IPS DF 4.7 (cell line): Measurements from ENCODE around the gene PDCD11.

Experiments
- DNase-seq: peaks from one replicate; pipeline ENCODE4 v3.0.0-alpha.2; 2013; ENCODE audit warnings: low spot score; ENCODE audit errors: extremely low read depth

PDCD11 gene

GRCh38 chr10:103417601-103418000, 21.2 kb downstream of the PDCD11 start:
- no peak for DNase-seq

- no peak for DNase-seq
These were observed 22.7 kb downstream of the PDCD11 start for GRCh38 chr10:103419101-103419500.

GRCh38 chr10:103423748-103424147, 27.3 kb downstream of the PDCD11 start:
- DNase-seq = no peak

GRCh38 chr10:103427866-103428265, 31.4 kb downstream of the PDCD11 start:
- DNase-seq = no peak

- no peak for DNase-seq
These were observed 32.7 kb downstream of the PDCD11 start for GRCh38 chr10:103428989-103429643.

GRCh38 chr10:103429647-103430046, 33.2 kb downstream of the PDCD11 start:
- DNase-seq = no peak

- DNase-seq = no peak
These were observed 35.5 kb downstream of the PDCD11 start for GRCh38 chr10:103431902-103432301.

GRCh38 chr10:103433858-103434257, 37.4 kb downstream of the PDCD11 start:
- DNase-seq = no peak

- DNase-seq = no peak
These were observed 43.4 kb downstream of the PDCD11 start for GRCh38 chr10:103439776-103440175.

GRCh38 chr10:103440416-103440815, 44.0 kb downstream of the PDCD11 start:
- no peak for DNase-seq

- DNase-seq = no peak
These were observed 44.8 kb downstream of the PDCD11 start for GRCh38 chr10:103441206-103441605.

GRCh38 chr10:103441611-103442010, 45.2 kb downstream of the PDCD11 start:
- DNase-seq = no peak

- DNase-seq = no peak
These were observed 45.6 kb downstream of the PDCD11 start for GRCh38 chr10:103442031-103442461.

- no peak for DNase-seq
These were observed 47.2 kb downstream of the PDCD11 start for GRCh38 chr10:103443475-103444185.

- no peak for DNase-seq
These were observed 48.1 kb downstream of the PDCD11 start for GRCh38 chr10:103444478-103444877.

- no peak for DNase-seq
These were observed 48.9 kb downstream of the PDCD11 start for GRCh38 chr10:103445366-103445765.

- no peak for DNase-seq
These were observed 49.5 kb downstream of the PDCD11 start for GRCh38 chr10:103445767-103446567.

GRCh38 chr10:103447187-103447586, 50.8 kb downstream of the PDCD11 start:
- no peak for DNase-seq

GRCh38 chr10:103448746-103449145, 52.3 kb downstream of the PDCD11 start:
- DNase-seq = no peak

- no peak for DNase-seq
These were observed 53.0 kb downstream of the PDCD11 start for GRCh38 chr10:103449208-103450144.

- no peak for DNase-seq
These were observed 53.8 kb downstream of the PDCD11 start for GRCh38 chr10:103450201-103450695.
